ENCODE results near the gene MYL6.

Gene MYL6

DNA sequence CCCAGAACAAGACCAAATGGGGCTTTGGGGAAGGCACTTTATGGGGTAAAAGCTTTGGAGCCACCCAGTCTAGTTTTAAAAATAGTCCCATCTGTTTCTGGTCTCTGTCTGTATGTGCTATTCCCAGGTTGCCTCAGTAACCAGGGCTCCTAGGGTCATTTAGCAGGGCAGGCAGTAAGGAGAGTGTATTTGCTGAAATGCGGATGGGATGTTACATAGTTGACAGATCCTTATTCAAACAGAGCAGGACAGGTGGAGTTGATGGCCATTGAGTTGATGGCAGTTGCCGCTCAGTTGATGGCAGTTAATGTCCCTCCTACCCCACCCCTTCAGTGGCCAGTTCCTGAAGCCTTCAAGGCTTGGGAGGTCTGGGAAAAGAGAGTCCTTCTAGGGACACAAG, 35.5 kb upstream of the MYL6 start:
- Mint-ChIP-seq H3K36me3 (ENCODE audit: low read depth) (peaks cover 20% of the 10 kb centered on the region), H3K4me1 (ENCODE audit: low read depth) (peaks cover 47% of the 10 kb centered on the region), H3K27ac (no peak overlapping the region), H3K27me3 (ENCODE audit: low read depth) (no peaks in the 10 kb centered on the region), H3K9me3 (no peaks in the 10 kb centered on the region), H3K4me3 (no peak overlapping the region)
- DNase-seq (ENCODE audit: low spot score) = no peak

DNA sequence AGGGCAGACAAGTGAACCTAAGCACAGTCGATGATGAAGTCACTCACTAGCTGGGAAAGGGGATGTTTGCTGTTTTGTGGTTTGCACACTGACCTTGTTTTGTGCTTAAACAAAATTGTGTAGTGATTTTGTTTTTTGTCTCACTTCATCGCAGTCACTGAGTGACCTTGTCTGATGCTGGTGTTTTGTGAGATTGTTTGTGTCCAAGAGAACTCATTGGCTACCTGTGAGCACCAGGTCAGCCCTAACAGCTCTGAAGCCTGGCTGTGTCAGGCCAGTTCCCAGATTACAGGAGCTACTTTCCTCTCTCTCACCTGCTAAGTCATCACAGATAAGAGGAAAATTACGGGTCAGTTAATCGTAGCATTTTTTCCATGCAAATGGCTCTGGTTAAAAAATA, 34.0 kb upstream of the MYL6 start:
- Mint-ChIP-seq H3K27ac (peak overlapping the region; percentile 53), H3K9me3 (no peaks in the 10 kb centered on the region), H3K4me1 (ENCODE audit: low read depth) (peaks cover 39% of the 10 kb centered on the region), H3K4me3 (no peak overlapping the region), H3K36me3 (ENCODE audit: low read depth) (peaks cover 22% of the 10 kb centered on the region), H3K27me3 (ENCODE audit: low read depth) (no peaks in the 10 kb centered on the region)
- no peak for DNase-seq (ENCODE audit: low spot score)

DNA sequence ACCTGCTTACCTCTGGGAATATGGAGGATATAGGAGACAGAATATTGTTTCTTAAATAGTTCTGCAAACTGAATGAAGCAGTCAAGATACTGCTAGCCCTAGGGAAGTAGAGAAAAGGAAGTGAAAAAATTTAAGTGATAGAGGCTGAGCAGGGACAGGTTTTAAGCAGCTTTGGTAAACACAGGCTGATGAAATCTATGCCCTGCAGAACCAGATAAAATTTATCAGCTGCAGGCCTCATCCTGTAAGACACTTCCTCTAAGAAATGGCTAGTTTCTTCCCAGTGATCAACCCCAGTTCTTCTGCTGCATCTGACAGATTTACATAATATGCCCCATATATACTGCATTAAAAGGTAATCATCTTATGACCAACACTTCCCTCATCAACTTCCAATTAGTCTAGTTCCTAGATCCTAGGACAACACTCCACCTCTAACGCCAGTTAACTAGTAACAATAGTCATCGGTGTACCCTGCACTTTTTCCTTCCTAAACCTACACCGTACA, 31.4 kb upstream of the MYL6 start:
- peak overlapping the region; percentile 94 for H3K4me3 Mint-ChIP-seq
- peaks cover 6% of the 10 kb centered on the region for H3K9me3 Mint-ChIP-seq
- peak overlapping the region; percentile 91 for H3K27ac Mint-ChIP-seq
- DNase-seq (ENCODE audit: low spot score) = no peak
- H3K27me3 Mint-ChIP-seq (ENCODE audit: low read depth) = no peaks in the 10 kb centered on the region
- H3K4me1 Mint-ChIP-seq (ENCODE audit: low read depth) = peaks cover 51% of the 10 kb centered on the region
- peaks cover 42% of the 10 kb centered on the region for H3K36me3 Mint-ChIP-seq (ENCODE audit: low read depth)

DNA sequence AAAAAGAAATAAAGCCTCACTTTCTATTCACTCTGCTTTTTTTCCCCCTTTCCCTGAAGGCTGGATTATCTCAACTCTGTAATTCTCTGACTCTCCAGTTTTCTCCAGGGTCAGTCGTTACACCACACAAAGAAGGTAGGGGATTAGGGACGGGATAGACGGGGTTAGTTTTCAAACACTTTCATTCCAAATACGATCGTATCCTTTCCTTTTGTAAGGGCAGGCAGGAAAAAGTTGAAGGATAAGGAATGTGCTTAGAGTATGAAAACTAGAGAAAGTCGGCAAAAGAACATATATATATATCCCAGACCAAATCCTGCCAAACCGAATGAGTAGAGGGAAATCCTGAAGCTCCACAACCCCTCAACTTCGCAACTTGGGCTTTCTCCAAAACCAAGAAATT, 30.7 kb upstream of the MYL6 start:
- Mint-ChIP-seq H3K27ac (peak overlapping the region; percentile 91), H3K27me3 (ENCODE audit: low read depth) (no peaks in the 10 kb centered on the region), H3K4me1 (ENCODE audit: low read depth) (peaks cover 58% of the 10 kb centered on the region), H3K9me3 (peaks cover 6% of the 10 kb centered on the region), H3K36me3 (ENCODE audit: low read depth) (peaks cover 47% of the 10 kb centered on the region), H3K4me3 (peak overlapping the region; percentile 94)
- no peak for DNase-seq (ENCODE audit: low spot score)

DNA sequence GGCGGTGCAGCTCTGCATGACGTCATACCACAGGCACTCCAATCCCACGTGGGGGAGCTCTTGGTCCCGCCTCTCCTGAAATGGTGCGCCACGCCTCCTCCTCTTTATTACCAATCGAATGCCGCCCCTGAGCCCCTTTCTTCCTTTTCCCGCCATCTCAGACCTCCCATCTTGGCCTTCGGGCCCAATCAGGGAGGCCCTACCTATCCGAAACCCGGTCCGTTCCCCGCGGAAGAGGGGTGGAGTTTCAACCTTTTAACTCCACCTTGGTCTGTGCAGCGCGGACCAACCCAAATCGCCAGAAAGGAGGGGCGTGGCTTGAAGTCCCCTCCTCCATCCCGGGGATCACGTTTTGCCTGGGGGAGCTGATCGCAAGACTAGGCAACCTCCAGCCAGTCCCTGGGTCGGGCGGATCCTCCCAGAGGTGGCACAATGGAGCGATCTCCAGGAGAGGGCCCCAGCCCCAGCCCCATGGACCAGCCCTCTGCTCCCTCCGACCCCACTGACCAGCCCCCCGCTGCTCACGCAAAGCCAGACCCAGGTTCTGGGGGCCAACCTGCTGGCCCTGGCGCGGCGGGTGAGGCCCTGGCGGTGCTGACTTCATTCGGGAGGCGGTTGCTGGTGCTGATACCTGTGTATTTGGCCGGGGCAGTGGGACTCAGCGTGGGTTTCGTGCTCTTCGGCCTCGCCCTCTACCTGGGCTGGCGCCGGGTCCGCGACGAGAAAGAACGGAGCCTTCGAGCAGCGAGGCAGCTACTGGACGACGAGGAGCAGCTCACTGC, 30.1 kb upstream of the MYL6 start, which contains the start of gene ESYT1:
TSS of gene ESYT1 (plus strand) at position 380 of the 782 bp plus-strand sequence. CDS start at position 433, 53 bp downstream.
- peaks cover 59% of the 10 kb centered on the region for H3K4me1 Mint-ChIP-seq (ENCODE audit: low read depth)
- H3K36me3 Mint-ChIP-seq (ENCODE audit: low read depth) = peaks cover 51% of the 10 kb centered on the region
- peak; percentile 98 for DNase-seq (ENCODE audit: low spot score)
- H3K9me3 Mint-ChIP-seq = peaks cover 6% of the 10 kb centered on the region
- peak within 1 kb of the TSS; percentile 91 for H3K27ac Mint-ChIP-seq
- H3K4me3 Mint-ChIP-seq = peak within 1 kb of the TSS; percentile 94
- H3K27me3 Mint-ChIP-seq (ENCODE audit: low read depth) = no peaks in the 10 kb centered on the region

DNA sequence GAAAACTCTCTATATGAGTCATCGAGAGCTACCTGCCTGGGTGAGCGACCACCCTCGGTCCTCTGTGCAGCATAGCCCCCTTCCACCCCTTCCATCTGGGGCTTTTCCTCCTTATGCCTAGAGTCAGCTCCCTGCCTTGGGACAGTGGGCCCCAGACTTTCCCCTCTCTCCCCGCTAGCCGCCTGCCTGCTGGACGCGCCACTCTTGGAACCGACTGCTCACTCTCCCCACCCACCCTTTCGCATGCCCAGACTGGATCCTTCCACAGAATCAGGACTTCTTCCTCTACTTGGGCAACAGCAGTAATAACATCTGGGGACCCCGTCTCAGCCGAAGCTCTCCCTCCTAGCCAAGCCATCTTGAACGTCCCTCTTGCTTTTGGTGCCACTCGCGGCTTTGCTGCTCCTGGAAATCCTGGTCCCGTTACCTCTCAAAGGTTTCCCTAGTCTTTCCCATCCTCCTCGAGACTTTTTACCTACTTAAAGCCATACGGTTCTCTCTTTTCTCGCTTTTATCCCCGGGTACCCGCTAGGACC, 29.4 kb upstream of the MYL6 start:
- H3K4me1 Mint-ChIP-seq (ENCODE audit: low read depth) = peaks cover 61% of the 10 kb centered on the region
- H3K27ac Mint-ChIP-seq = peak overlapping the region; percentile 91
- no peaks in the 10 kb centered on the region for H3K27me3 Mint-ChIP-seq (ENCODE audit: low read depth)
- peaks cover 6% of the 10 kb centered on the region for H3K9me3 Mint-ChIP-seq
- peaks cover 56% of the 10 kb centered on the region for H3K36me3 Mint-ChIP-seq (ENCODE audit: low read depth)
- peak overlapping the region; percentile 94 for H3K4me3 Mint-ChIP-seq
- no peak for DNase-seq (ENCODE audit: low spot score)

DNA sequence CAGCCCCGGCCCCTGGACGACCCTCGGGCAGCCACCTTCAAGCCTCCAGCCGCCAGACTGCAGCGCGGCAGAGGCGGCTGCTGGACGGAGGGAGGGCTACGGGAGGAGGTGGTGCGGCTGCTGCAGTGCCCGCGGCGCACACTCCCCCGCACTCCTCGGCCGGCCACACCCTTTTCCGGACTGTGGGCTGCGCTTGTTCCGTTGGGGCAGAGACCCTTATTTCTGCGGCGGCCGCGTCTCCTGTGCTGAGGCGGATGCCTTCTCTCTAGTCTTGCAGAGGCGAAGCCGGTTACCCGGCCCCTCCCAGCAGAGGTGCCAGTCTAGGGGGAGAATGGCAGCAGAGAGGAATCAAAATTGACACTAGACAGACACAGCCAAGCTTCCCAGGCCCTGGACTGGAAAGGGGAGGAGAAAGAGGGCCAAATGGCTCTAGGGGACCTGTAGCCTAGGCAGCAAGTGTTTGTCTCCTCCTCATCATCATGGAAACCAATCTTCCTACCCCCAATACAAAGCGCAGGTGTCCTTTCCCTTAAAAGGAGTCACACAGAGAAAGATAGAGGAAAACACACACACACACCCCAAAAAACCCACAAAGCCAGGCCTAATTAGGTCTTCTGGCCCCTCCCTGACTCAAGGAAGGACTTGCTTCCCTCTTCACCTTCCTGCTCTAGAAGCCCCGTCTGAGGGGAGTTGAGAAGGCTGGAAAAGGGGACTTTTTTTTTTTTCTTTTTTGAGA, 28.8 kb upstream of the MYL6 start:
- peaks cover 57% of the 10 kb centered on the region for H3K36me3 Mint-ChIP-seq (ENCODE audit: low read depth)
- peak overlapping the region; percentile 91 for H3K27ac Mint-ChIP-seq
- no peaks in the 10 kb centered on the region for H3K27me3 Mint-ChIP-seq (ENCODE audit: low read depth)
- peaks cover 6% of the 10 kb centered on the region for H3K9me3 Mint-ChIP-seq
- peaks cover 60% of the 10 kb centered on the region for H3K4me1 Mint-ChIP-seq (ENCODE audit: low read depth)
- H3K4me3 Mint-ChIP-seq = peak overlapping the region; percentile 94
- peak; percentile 81 for DNase-seq (ENCODE audit: low spot score)

DNA sequence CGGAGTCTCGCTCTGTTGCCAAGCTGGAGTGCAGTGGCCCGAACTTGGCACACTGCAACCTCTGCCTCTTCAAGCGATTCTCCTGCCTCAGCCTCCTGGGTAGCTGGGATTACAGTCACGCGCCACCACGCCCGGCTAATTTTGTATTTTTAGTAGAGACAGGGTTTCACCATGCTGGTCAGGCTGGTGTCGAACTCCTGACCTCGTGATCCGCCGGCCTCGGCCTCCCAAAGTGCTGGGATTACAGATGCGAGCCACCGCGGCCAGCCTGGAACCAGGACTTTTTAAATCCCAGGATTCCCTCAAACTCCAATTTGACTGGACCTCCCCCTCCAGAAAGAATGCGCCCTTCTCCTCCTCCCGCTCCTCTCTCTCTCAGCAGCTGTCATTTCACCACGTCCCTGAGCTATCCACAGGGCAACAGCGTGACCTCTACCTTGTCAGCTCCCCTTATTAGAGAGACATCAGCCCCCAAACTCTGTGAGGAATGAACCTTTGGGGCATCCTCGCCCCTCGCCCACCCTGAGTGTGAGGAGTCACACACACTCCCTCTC, 28.1 kb upstream of the MYL6 start:
- H3K36me3 Mint-ChIP-seq (ENCODE audit: low read depth) = peaks cover 58% of the 10 kb centered on the region
- no peak for DNase-seq (ENCODE audit: low spot score)
- H3K27ac Mint-ChIP-seq = peak overlapping the region; percentile 91
- peaks cover 6% of the 10 kb centered on the region for H3K9me3 Mint-ChIP-seq
- H3K4me1 Mint-ChIP-seq (ENCODE audit: low read depth) = peaks cover 58% of the 10 kb centered on the region
- no peaks in the 10 kb centered on the region for H3K27me3 Mint-ChIP-seq (ENCODE audit: low read depth)
- H3K4me3 Mint-ChIP-seq = peak overlapping the region; percentile 94

DNA sequence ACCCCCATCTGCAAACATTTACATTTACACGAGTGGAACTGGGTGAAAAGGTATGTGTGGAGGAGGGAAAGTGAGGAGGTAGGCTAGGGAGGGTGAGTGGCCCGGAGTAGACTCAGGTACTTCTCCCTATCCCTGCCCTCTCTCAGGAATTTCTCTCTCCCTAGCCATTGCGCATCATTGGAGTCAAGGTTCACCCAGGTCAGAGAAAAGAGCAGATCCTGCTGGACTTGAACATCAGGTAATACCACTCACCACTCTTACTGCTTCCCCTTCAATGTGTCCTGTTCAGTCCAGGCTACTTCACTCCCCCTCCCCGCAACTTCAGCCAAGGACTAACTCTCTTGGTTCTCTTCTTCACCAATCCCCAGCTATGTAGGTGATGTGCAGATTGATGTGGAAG, 27.3 kb upstream of the MYL6 start:
- Mint-ChIP-seq H3K9me3 (peaks cover 6% of the 10 kb centered on the region), H3K4me1 (ENCODE audit: low read depth) (peaks cover 56% of the 10 kb centered on the region), H3K4me3 (peak overlapping the region; percentile 94), H3K36me3 (ENCODE audit: low read depth) (peaks cover 64% of the 10 kb centered on the region), H3K27ac (peak overlapping the region; percentile 62), H3K27me3 (ENCODE audit: low read depth) (no peaks in the 10 kb centered on the region)
- DNase-seq (ENCODE audit: low spot score) = no peak

DNA sequence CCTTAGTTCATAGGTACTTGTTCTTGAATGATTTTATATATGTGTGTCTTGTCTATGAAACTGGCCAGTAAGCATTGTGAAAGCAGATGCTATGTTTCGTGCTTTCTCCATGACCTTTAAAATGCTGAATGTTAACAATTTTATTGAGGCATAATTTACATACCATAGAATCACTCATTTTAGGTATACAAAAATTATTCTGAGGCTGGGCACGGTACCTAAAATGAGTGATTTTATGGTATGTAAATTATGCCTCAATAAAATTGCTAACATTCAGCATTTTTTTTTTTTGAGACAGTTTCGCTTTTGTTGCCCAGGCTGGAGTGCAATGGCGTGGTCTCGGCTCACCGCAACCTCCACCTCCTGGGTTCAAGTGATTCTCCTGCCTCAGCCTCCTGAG, 23.3 kb upstream of the MYL6 start:
- Mint-ChIP-seq H3K4me1 (ENCODE audit: low read depth) (peaks cover 63% of the 10 kb centered on the region), H3K4me3 (no peak overlapping the region), H3K9me3 (peaks cover 6% of the 10 kb centered on the region), H3K36me3 (ENCODE audit: low read depth) (peaks cover 89% of the 10 kb centered on the region), H3K27me3 (ENCODE audit: low read depth) (no peaks in the 10 kb centered on the region), H3K27ac (no peak overlapping the region)
- DNase-seq (ENCODE audit: low spot score) = no peak

DNA sequence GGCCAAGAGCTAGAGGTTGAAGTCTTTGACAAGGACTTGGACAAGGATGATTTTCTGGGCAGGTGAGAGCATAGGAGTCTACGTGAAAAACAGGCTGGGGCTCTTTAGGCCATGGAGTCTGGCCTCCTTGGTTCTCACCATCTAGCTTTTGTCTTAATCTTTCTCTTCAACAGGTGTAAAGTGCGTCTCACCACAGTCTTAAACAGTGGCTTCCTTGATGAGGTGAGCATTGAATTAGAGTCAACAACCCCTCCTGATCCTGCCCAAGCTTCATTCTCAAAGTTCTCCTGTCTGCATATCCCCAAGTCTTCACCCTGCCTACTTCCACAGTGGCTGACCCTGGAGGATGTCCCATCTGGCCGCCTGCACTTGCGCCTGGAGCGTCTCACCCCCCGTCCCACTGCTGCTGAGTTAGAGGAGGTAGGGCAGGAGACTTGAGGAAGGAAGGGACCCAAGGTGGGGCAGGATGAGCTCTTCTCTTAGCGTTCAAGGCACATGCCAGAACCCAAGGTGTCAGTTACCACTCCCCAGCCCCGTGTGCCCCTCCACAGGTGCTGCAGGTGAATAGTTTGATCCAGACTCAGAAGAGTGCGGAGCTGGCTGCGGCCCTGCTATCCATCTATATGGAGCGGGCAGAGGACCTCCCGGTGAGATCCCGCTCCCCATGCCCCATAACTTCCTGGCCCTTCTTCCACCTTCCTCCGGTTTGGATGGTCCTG, 20.1 kb upstream of the MYL6 start:
- peak overlapping the region; percentile 80 for H3K27ac Mint-ChIP-seq
- peak overlapping the region; percentile 48 for H3K4me3 Mint-ChIP-seq
- no peaks in the 10 kb centered on the region for H3K27me3 Mint-ChIP-seq (ENCODE audit: low read depth)
- peaks cover 86% of the 10 kb centered on the region for H3K36me3 Mint-ChIP-seq (ENCODE audit: low read depth)
- no peaks in the 10 kb centered on the region for H3K9me3 Mint-ChIP-seq
- peaks cover 55% of the 10 kb centered on the region for H3K4me1 Mint-ChIP-seq (ENCODE audit: low read depth)
- no peak for DNase-seq (ENCODE audit: low spot score)

DNA sequence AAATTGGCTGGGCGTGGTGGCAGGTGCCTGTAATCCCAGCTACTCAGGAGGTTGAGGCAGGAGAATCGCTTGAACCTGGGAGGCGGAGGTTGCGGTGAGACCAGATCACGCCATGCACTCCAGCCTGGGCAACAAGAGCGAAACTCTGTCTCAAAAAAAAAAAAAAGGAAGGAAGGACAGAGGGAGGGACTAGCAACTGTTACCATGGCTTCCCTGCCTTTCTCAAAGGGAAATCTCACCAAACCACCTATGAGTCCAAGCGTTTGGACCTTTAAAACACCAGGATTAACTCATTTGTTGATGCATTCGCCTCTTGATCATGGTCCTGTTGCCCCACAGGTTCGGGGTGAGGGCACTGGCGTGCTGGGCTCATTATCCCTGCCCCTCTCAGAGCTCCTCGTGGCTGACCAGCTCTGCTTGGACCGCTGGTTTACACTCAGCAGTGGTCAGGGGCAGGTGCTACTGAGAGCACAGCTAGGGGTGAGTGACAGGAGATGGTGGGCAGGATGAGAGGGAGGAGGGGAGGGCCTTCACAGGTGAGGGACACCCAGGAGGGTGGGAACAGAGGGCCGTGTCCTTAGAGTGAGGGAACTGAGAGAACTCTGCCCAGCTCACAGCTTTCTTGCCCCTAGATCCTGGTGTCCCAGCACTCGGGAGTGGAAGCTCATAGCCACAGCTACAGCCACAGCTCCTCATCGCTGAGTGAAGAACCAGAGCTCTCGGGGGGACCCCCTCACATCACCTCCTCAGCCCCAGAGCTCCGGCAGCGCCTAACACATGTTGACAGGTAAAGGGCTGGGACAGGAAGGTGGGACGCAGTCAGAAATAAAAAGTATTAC, 16.0 kb upstream of the MYL6 start:
- no peak for DNase-seq (ENCODE audit: low spot score)
- Mint-ChIP-seq H3K27me3 (ENCODE audit: low read depth) (no peaks in the 10 kb centered on the region), H3K9me3 (no peaks in the 10 kb centered on the region), H3K36me3 (ENCODE audit: low read depth) (peaks cover 82% of the 10 kb centered on the region), H3K4me3 (no peak overlapping the region), H3K4me1 (ENCODE audit: low read depth) (peaks cover 43% of the 10 kb centered on the region), H3K27ac (no peak overlapping the region)

DNA sequence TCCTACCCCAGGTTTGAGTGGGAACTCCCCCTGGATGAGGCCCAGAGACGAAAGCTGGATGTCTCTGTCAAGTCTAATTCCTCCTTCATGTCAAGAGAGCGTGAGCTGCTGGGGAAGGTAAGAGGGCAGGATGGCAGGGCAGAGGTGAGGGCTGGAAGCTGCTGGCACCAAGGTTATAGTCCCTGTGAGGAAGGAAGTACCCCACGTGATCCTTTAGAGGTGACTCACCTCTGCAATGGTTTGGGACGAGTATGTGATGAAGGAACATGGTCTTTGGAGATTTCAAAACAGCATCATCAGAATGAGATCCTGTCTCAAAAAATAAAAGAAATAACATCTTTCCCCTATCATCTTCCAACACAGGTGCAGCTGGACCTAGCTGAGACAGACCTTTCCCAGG, 14.9 kb upstream of the MYL6 start:
- Mint-ChIP-seq H3K4me3 (no peak overlapping the region), H3K9me3 (no peaks in the 10 kb centered on the region), H3K36me3 (ENCODE audit: low read depth) (peaks cover 71% of the 10 kb centered on the region), H3K27me3 (ENCODE audit: low read depth) (no peaks in the 10 kb centered on the region), H3K4me1 (ENCODE audit: low read depth) (peaks cover 34% of the 10 kb centered on the region), H3K27ac (peak overlapping the region; percentile 49)
- no peak for DNase-seq (ENCODE audit: low spot score)
